ENCODE measurements around the gene PSG2. TPM values are rescaled to one million over a fixed set of nuclear protein-coding genes. Genes with fewer than 3 reads are reported as not detected.

The PSG2 gene
- total RNA-seq, 3 donors from 2014 or later: not detected

Other genes starting within 250 kb of the PSG2 start
- gene PSG1, start 203.0 kb downstream of the PSG2 start, total RNA-seq: not detected
- not detected for gene PSG6, start 164.8 kb downstream of the PSG2 start, total RNA-seq
- not detected for gene PSG7, start 145.5 kb downstream of the PSG2 start, total RNA-seq
- not detected for gene PSG11, start 56.2 kb downstream of the PSG2 start, total RNA-seq
- gene PSG5, start 103.8 kb upstream of the PSG2 start, total RNA-seq: not detected
- gene PSG4, start 122.9 kb upstream of the PSG2 start, total RNA-seq: 1 to 10 TPM in 1 of 3 donors, not detected in 2; 2.3 TPM
- not detected for gene PSG9, start 186.8 kb upstream of the PSG2 start, total RNA-seq

Data from breast epithelium (tissue), 3 donors.